Measurements from ENCODE around the gene CDCA4. TPM values are rescaled to one million over a fixed set of nuclear protein-coding genes. Genes with fewer than 3 reads are reported as not detected.

CDCA4 gene
- polyA plus RNA-seq, 1 experiment = 6.8 TPM

- no peak overlapping the region for H3K4me3 ChIP-seq (ENCODE audit: low read depth, low read length)
- DNase-seq (ENCODE audit: low read depth, low spot score) = no peak
- POLR2A ChIA-PET = no interaction called here
- H3K9me3 ChIP-seq (ENCODE audit: control insufficient read depth, insufficient read depth, low read length) = peaks cover 3% of the 10 kb centered on the region; the same call in 1 of the 2 replicates
- peaks cover 2% of the 10 kb centered on the region for H3K27me3 ChIP-seq (ENCODE audit: control insufficient read depth, insufficient read depth, low read length)
- TF ChIP-seq CTCF (IDR thresholded peaks at IDR 0.05; ENCODE audit: low read depth, low read length) = no peak
- CTCF ChIA-PET = no interaction called here
- H3K27ac ChIP-seq (ENCODE audit: low read depth, low read length) = no peak overlapping the region
These were observed 40.0 kb downstream of the CDCA4 start for GRCh38 chr14:104980611-104981531.

GRCh38 chr14:104979758-104980610, 40.9 kb downstream of the CDCA4 start:
- H3K9me3 ChIP-seq (ENCODE audit: control insufficient read depth, insufficient read depth, low read length) = peaks cover 3% of the 10 kb centered on the region; the same call in 1 of the 2 replicates
- no peak for DNase-seq (ENCODE audit: low read depth, low spot score)
- ChIA-PET CTCF (no interaction called here), POLR2A (no interaction called here)
- TF ChIP-seq CTCF (IDR thresholded peaks at IDR 0.05; ENCODE audit: low read depth, low read length) = no peak
- peaks cover 2% of the 10 kb centered on the region for H3K27me3 ChIP-seq (ENCODE audit: control insufficient read depth, insufficient read depth, low read length)
- no peak overlapping the region for H3K4me3 ChIP-seq (ENCODE audit: low read depth, low read length)
- H3K27ac ChIP-seq (ENCODE audit: low read depth, low read length) = no peak overlapping the region

- Histone ChIP-seq H3K27ac (ENCODE audit: low read depth, low read length) (no peak overlapping the region), H3K27me3 (ENCODE audit: control insufficient read depth, insufficient read depth, low read length) (peaks cover 2% of the 10 kb centered on the region), H3K9me3 (ENCODE audit: control insufficient read depth, insufficient read depth, low read length) (no peaks in the 10 kb centered on the region; the same call in 1 of the 2 replicates), H3K4me3 (ENCODE audit: low read depth, low read length) (peak overlapping the region; percentile 48)
- ChIA-PET CTCF (no interaction called here), POLR2A (interaction anchor here (0.5 kb wide), 1 partner anchor 88 kb away, joined by 3 read pairs; no protein-coding TSS in a partner anchor)
- no peak for DNase-seq (ENCODE audit: low read depth, low spot score)
- no peak for TF ChIP-seq CTCF (IDR thresholded peaks at IDR 0.05; ENCODE audit: low read depth, low read length)
These were observed 41.9 kb downstream of the CDCA4 start for GRCh38 chr14:104978746-104979691.

GRCh38 chr14:104977681-104978653, 42.9 kb downstream of the CDCA4 start, which contains the start of gene AHNAK2:
TSS of gene AHNAK2 (minus strand) at chr14:104978374. CDS start at chr14:104978237, 137 bp downstream.
- peak; percentile 20 for DNase-seq (ENCODE audit: low read depth, low spot score)
- H3K9me3 ChIP-seq (ENCODE audit: control insufficient read depth, insufficient read depth, low read length) = no peaks in the 10 kb centered on the region; the same call in 1 of the 2 replicates
- ChIA-PET POLR2A (interaction anchor here (0.5 kb wide), 1 partner anchor 89 kb away, joined by 3 read pairs; no protein-coding TSS in a partner anchor), CTCF (interaction anchor here (0.6 to 6.2 kb wide), 2 partner anchors 68 kb away, joined by 4 to 127 read pairs; no protein-coding TSS in a partner anchor)
- peaks cover 2% of the 10 kb centered on the region for H3K27me3 ChIP-seq (ENCODE audit: control insufficient read depth, insufficient read depth, low read length)
- peak within 1 kb of the TSS; percentile 58 for H3K4me3 ChIP-seq (ENCODE audit: low read depth, low read length)
- TF ChIP-seq CTCF (IDR thresholded peaks at IDR 0.05; ENCODE audit: low read depth, low read length) = no peak
- no peak within 1 kb of the TSS for H3K27ac ChIP-seq (ENCODE audit: low read depth, low read length)
